Immature natural killer cell (primary cell): ENCODE data around the gene C17orf75. TPM values are rescaled to one million over a fixed set of nuclear protein-coding genes. Genes with fewer than 3 reads are reported as not detected.
A peak's percentile ranks its signal among the peaks of the same experiment; 100 is the strongest.
"Not testable (repeated sequence)": the region's sequence is repeated elsewhere in the genome, so short reads cannot be mapped to it uniquely, and the experiment has no call there.

Experiments used
- DNase-seq, 3 donors: peaks; one replicate each; pipeline ENCODE4 v3.0.0; 2022; ENCODE audit warnings: mixed read lengths in 1 of 3
- H3K27ac Mint-ChIP-seq, 6 donors: one replicate each; pipeline ENCODE4 v1.8.0; 2020; ENCODE audit warnings: mixed read lengths in 6 of 6, mild to moderate bottlenecking in 5 of 6, inconsistent platforms in 4 of 6, moderate library complexity in 3 of 6
- H3K27me3 Mint-ChIP-seq, 3 donors: one replicate each; pipeline ENCODE4 v1.8.0; 2020 to 2021; ENCODE audit warnings: low read depth in 3 of 3, mild to moderate bottlenecking in 3 of 3, mixed read lengths in 3 of 3, moderate library complexity in 3 of 3, inconsistent platforms in 1 of 3
- H3K36me3 Mint-ChIP-seq, 3 donors: one replicate each; pipeline ENCODE4 v1.8.0; 2020; ENCODE audit warnings: mixed read lengths in 3 of 3, inconsistent platforms in 2 of 3, mild to moderate bottlenecking in 2 of 3
- H3K4me1 Mint-ChIP-seq, 2 donors: one replicate each; pipeline ENCODE4 v1.8.0; 2020; ENCODE audit warnings: inconsistent platforms in 2 of 2, mild to moderate bottlenecking in 2 of 2, mixed read lengths in 2 of 2, moderate library complexity in 1 of 2
- H3K4me3 Mint-ChIP-seq, 5 donors: one replicate each; pipeline ENCODE4 v1.8.0; 2020; ENCODE audit warnings: mild to moderate bottlenecking in 5 of 5, mixed read lengths in 5 of 5, inconsistent platforms in 3 of 5, moderate library complexity in 3 of 5
- H3K9me3 Mint-ChIP-seq, 6 donors: one replicate each; pipeline ENCODE4 v1.8.0; 2020; ENCODE audit warnings: mild to moderate bottlenecking in 6 of 6, mixed read lengths in 6 of 6, inconsistent platforms in 4 of 6, moderate library complexity in 3 of 6
- polyA plus RNA-seq, 3 donors: library from polyadenylated mRNA; unstranded; fragments of 300-500 nt; fragmentation: Illumina TruSeq; gene quantifications; one replicate each; pipeline ENCODE4 v1.2.3, GENCODE V29; 2021

Gene C17orf75
- polyA plus RNA-seq, 3 donors from 2014 or later = 9.8 to 18.5 (median 12.0) TPM

DNA sequence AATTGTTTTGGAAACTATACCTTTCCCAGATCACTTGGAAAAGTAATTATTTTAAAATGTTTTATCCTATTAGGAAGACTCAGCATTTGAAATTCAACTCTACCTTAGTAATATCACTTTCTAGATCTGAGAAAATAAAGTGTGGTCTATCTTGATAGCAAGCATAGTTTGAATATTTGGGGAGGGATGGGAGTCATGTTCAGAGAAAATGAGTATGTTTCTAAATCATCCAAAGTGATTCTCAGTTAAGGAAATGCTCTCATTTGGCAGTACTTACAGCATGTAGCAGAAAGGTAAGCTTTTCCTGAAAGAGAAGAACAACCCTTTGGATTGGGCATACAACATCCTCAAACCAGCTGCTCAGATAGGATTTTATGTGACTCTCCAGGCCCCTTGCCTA, 6.9 kb downstream of the C17orf75 start:
- Mint-ChIP-seq H3K4me1 (peaks cover 22 to 24% of the 10 kb centered on the region in 2 donors), H3K9me3 (no peaks in the 10 kb centered on the region), H3K36me3 (peaks cover 10 to 32% (median 18%) of the 10 kb centered on the region in 3 donors), H3K4me3 (no peak overlapping the region), H3K27me3 (peaks cover 0 to 1% (median 0%) of the 10 kb centered on the region in 3 donors), H3K27ac (peak overlapping the region in 2 of 6 donors; percentile 1 to 18)
- DNase-seq = no peak

DNA sequence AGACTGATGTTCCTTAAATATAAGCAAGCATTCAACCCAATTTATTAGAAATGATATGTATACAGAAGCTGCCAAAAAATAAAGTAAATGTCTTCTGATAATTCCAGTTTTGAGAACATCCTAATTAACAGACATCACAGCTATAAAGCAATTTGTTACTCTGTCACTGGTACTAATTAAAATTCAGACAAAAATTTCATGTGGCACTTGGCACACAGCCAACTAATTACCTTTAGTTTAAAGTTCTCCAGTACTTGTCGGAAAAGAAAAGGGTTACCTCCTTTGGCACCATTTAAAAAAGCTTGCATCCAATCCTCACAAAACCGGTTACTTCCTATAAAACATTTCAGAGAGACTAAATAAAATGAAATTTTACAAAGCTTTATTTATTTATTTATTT, 8.8 kb downstream of the C17orf75 start:
- no peak for DNase-seq
- peaks cover 10 to 30% (median 15%) of the 10 kb centered on the region in 3 donors for H3K36me3 Mint-ChIP-seq
- H3K4me1 Mint-ChIP-seq = peaks cover 25 to 28% of the 10 kb centered on the region in 2 donors
- no peaks in the 10 kb centered on the region for H3K9me3 Mint-ChIP-seq
- H3K4me3 Mint-ChIP-seq = no peak overlapping the region
- H3K27me3 Mint-ChIP-seq = no peaks in the 10 kb centered on the region
- H3K27ac Mint-ChIP-seq = peak overlapping the region in 2 of 6 donors; percentile 4 to 31

DNA sequence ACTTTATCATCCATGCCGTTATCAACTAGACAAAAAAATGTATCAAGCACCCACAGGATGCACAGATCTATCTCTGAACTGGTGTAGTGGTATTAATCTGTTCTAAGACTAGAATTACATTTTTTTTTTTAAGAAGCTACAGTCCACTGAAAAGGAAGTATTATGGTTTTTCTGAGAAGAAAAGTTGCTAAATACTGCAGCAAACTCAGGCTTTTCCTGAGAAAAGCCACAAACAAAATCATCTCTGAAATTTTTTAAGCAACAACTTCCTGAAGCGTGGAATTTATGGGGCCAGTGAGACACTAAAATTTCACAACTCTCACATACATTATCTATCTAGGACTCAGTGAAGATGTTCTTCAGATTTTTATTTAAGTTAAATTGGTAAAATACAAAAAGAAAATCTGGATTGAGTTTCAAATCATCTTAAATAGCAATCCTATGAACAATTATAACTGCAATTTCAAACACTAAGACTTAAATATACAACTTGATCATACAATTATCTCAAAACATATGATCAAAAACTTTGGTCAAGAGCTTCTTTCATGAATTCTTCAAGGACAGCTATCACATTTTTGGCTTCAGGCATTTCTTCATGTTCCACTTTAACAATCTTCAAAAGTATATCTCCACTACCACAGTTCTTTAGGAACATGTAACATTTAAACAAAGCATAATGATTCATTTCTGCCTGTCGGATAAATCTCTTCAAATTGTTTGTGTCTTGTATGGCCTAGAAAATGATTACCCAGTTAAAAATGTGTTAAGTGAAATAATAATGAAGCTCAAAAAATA, 10.5 kb downstream of the C17orf75 start:
- no peaks in the 10 kb centered on the region for H3K27me3 Mint-ChIP-seq
- peak overlapping the region; percentile 70 to 89 (median 81) for H3K27ac Mint-ChIP-seq
- no peak for DNase-seq
- H3K9me3 Mint-ChIP-seq = no peaks in the 10 kb centered on the region
- H3K4me1 Mint-ChIP-seq = peaks cover 25 to 28% of the 10 kb centered on the region in 2 donors
- peaks cover 10 to 26% (median 11%) of the 10 kb centered on the region in 3 donors for H3K36me3 Mint-ChIP-seq
- peak overlapping the region; percentile 60 to 84 (median 79) for H3K4me3 Mint-ChIP-seq

DNA sequence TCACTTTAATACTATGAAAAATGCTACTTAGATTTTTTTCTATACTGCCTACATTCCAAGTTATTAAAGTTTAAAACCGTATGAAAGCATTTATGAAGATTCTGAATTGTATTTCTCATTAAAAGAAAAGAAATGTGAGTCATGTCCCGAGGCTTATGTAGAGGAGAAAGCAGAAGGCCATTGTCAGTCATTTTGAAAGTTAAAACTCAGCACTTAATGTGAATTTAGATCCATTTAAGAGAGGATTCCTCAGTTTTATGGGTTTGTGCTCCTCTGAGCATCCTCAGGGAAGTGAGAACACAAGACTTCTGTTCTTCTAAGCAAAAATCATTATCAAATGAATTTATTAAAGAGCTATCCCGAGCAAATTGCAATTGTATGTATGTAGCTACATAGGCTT, 11.8 kb downstream of the C17orf75 start:
- Mint-ChIP-seq H3K27me3 (no peaks in the 10 kb centered on the region), H3K9me3 (no peaks in the 10 kb centered on the region), H3K4me1 (peaks cover 25 to 28% of the 10 kb centered on the region in 2 donors), H3K27ac (peak overlapping the region; percentile 70 to 89 (median 81)), H3K36me3 (peaks cover 6 to 16% (median 11%) of the 10 kb centered on the region in 3 donors), H3K4me3 (peak overlapping the region; percentile 60 to 84 (median 79))
- no peak for DNase-seq

DNA sequence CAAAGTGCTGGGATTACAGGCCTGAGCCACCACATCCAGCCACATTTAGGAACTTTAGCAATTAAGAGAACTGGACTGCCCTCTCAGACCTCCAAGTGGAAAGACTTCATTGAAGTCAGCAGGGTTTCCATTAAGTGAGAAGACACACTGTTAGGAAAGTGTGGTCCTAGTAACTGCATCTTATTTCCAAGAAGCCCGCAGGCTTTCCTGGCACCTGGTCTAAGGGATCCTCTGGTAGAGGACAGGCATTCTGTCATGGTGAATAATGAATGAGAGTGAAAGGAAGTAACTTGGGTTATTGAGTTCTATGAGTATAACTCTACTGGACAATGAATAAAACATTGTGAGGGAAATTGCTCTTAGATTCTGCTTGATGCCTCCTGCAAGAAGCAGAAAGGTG, 14.1 kb downstream of the C17orf75 start:
- Mint-ChIP-seq H3K4me3 (no peak overlapping the region), H3K27me3 (no peaks in the 10 kb centered on the region), H3K4me1 (peaks cover 36 to 39% of the 10 kb centered on the region in 2 donors), H3K36me3 (no peaks in the 10 kb centered on the region), H3K27ac (no peak overlapping the region), H3K9me3 (no peaks in the 10 kb centered on the region)
- no peak for DNase-seq

DNA sequence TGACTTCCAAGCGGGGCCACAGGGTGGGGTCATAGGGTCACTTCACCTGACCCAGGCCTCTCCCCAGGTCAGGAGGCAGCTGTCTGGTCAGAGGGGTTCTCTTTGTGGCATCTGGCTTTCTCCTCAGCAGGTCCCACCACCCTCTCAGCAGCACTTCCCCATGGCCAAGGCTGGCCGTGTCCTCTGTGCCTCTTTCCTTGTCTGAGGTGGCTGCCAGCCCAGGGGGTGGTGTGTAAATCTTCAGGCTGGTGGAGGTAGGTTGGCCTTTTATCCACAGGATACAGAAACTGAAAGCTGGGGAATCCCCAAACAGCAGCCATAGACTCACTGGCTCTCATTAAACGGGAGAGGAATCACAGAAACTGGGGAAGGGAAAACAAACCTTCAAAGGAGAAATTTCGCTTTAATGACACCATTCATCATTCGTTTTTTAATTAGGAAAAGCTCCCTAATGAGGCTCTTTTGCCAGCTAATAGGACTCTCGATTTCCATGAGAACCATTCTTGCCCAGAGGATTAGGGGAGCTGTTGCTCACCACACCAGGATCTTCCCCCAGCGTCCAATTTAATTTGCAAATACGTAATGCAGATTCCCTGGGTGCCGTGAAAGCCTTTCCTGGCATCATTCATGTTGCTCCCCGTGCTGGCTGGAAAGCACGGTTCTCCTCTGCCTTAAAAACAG, 18.0 kb downstream of the C17orf75 start:
- peak overlapping the region in 1 of 5 donors; percentile 15 for H3K4me3 Mint-ChIP-seq
- no peaks in the 10 kb centered on the region for H3K27me3 Mint-ChIP-seq
- peak overlapping the region in 3 of 6 donors; percentile 28 to 36 (median 32) for H3K27ac Mint-ChIP-seq
- peaks cover 14 to 15% of the 10 kb centered on the region in 2 donors for H3K4me1 Mint-ChIP-seq
- no peaks in the 10 kb centered on the region for H3K36me3 Mint-ChIP-seq
- DNase-seq = peak in 2 of 3 donors; percentile 10 to 15
- H3K9me3 Mint-ChIP-seq = no peaks in the 10 kb centered on the region

DNA sequence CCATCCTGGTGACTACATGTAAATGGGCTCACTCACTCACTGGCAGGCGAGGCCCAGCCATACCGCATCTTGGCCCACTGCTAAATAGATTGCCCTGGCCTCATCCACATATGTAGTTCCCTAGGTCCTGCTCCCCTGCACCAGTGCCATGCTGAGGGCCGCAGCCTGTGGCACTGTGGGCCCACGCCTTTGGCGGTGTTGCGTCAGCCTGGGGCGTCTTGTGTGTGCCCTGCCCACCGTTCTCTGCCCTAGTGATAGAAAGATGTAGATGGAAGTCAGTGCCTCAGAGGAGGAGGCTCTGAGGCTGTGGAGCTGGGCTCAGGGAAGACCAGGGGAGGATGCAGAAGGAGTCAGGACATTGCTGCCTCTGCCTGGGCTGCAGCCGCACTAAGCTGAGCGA, 18.9 kb downstream of the C17orf75 start:
- H3K36me3 Mint-ChIP-seq = no peaks in the 10 kb centered on the region
- H3K27ac Mint-ChIP-seq = no peak overlapping the region
- peaks cover 15 to 18% of the 10 kb centered on the region in 2 donors for H3K4me1 Mint-ChIP-seq
- peak overlapping the region in 1 of 5 donors; percentile 21 for H3K4me3 Mint-ChIP-seq
- DNase-seq = no peak
- H3K27me3 Mint-ChIP-seq = no peaks in the 10 kb centered on the region
- no peaks in the 10 kb centered on the region for H3K9me3 Mint-ChIP-seq

DNA sequence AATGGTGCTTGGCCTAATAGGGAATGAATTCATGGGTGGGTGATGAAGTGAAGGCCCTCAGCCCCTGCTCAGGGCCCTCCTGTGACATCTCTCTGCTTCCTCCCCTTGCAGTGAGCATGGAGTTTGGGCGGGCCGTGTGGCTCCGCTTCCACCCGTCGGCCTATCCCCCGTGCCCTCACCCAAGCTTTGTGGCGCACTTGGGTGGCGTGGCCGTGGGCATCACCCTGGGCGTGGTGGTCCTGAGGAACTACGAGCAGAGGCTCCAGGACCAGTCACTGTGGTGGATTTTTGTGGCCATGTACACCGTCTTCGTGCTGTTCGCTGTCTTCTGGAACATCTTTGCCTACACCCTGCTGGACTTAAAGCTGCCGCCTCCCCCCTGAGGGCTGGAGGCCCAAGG, 21.1 kb downstream of the C17orf75 start:
- Mint-ChIP-seq H3K9me3 (no peaks in the 10 kb centered on the region), H3K27ac (no peak overlapping the region), H3K4me1 (peaks cover 15 to 18% of the 10 kb centered on the region in 2 donors), H3K27me3 (no peaks in the 10 kb centered on the region), H3K36me3 (no peaks in the 10 kb centered on the region), H3K4me3 (peak overlapping the region in 2 of 5 donors; percentile 8 to 15)
- DNase-seq = no peak

DNA sequence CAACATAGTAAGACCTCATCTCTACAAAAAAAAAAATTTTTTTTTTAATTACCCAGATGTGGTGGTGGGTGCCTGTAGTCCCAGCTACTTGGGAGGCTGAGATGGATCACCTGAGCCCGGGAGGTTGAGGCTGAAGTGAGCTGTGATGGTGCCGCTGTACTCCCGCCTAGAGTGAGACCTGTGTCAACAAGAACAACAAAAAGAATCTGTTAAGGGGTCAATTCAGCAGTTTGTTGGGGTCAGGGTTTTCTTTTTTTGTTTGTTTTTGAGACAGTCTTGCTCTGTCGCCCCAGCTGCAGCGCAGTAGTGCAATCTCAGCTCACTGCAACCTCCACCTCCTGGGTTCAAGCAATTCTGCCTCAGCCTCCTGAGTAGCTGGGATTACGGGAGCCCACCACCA, 21.9 kb downstream of the C17orf75 start:
- not testable (repeated sequence) for H3K4me3 Mint-ChIP-seq, H3K27me3 Mint-ChIP-seq
- H3K4me1 Mint-ChIP-seq = peaks cover 15 to 18% of the 10 kb centered on the region in 2 donors

DNA sequence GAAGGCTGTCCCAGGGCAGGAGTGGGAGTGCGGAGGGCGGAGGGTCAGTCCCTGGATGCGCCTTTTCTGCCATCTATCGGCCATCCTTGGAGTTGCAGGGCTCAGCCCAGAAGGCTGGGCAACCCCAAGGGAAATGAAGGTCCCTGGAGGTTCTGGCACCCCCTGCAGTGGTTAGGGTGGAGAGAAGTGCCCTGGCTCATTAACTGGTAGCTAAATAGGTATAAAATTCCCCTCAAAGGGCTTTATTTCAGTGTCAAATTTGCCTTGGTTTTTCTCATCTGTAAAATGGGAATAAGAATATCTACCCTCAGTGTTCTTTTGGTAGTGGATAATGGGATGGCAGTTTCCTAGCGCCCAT, 22.4 kb downstream of the C17orf75 start:
- H3K4me3 Mint-ChIP-seq = peak overlapping the region; percentile 78 to 86 (median 80)
- H3K27ac Mint-ChIP-seq = peak overlapping the region in 1 of 6 donors; percentile 11
- H3K9me3 Mint-ChIP-seq = no peaks in the 10 kb centered on the region
- H3K27me3 Mint-ChIP-seq = peaks cover 0 to 1% (median 0%) of the 10 kb centered on the region in 3 donors
- peak; percentile 68 to 74 (median 70) for DNase-seq
- H3K36me3 Mint-ChIP-seq = no peaks in the 10 kb centered on the region
- H3K4me1 Mint-ChIP-seq = peaks cover 15 to 18% of the 10 kb centered on the region in 2 donors

More for the DNA sequence above, 21.9 kb downstream of the C17orf75 start:
- not testable (repeated sequence) for H3K36me3 Mint-ChIP-seq, H3K9me3 Mint-ChIP-seq, DNase-seq, H3K27ac Mint-ChIP-seq

DNA sequence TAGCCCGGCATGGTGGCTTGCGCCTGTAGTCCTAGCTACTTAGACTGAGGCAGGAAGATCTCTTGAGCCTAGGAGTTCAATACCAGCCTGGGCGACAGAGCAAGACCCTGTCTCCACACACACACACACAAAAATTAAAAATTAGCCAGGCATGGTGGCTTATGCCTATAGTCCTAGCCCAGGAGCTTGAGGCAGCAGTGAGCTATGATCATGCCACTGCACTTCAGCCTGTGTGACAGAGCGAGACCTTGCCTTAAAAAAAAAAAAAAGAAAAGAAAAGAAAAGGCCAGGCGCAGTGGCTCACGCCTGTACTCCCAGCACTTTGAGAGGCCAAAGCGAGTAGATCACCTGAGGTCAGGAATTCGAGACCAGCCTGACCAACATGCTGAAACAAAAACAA, 23.9 kb downstream of the C17orf75 start:
- no peaks in the 10 kb centered on the region for H3K9me3 Mint-ChIP-seq
- H3K4me1 Mint-ChIP-seq = peaks cover 5 to 8% of the 10 kb centered on the region in 2 donors
- no peak for DNase-seq
- H3K27ac Mint-ChIP-seq = no peak overlapping the region
- H3K27me3 Mint-ChIP-seq = peaks cover 0 to 3% (median 1%) of the 10 kb centered on the region in 3 donors
- H3K4me3 Mint-ChIP-seq = peak overlapping the region in 3 of 5 donors; percentile 18 to 60 (median 30)
- H3K36me3 Mint-ChIP-seq = no peaks in the 10 kb centered on the region

DNA sequence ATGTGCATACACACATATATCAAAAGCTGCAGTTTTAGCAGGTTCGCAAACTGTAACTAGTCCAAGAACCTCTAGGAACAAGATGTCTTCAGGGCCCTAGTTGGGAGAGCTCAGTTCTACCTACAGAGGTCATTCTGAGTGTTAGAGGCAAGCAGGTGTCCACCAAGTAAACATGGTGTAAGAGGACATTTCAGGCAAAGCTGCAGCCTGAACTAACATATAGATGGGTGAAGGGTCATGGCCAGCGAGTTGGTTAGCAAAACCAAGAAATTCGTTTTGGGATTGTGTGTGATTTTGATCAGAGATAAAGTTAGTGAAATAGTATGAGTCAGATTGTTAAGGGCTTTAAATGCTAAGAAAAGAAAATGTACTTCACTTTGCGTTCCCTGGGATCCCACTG, 24.6 kb downstream of the C17orf75 start:
- DNase-seq = no peak
- peaks cover 4 to 8% of the 10 kb centered on the region in 2 donors for H3K4me1 Mint-ChIP-seq
- no peak overlapping the region for H3K4me3 Mint-ChIP-seq
- peaks cover 0 to 3% (median 1%) of the 10 kb centered on the region in 3 donors for H3K27me3 Mint-ChIP-seq
- H3K9me3 Mint-ChIP-seq = no peaks in the 10 kb centered on the region
- no peaks in the 10 kb centered on the region for H3K36me3 Mint-ChIP-seq
- no peak overlapping the region for H3K27ac Mint-ChIP-seq

DNA sequence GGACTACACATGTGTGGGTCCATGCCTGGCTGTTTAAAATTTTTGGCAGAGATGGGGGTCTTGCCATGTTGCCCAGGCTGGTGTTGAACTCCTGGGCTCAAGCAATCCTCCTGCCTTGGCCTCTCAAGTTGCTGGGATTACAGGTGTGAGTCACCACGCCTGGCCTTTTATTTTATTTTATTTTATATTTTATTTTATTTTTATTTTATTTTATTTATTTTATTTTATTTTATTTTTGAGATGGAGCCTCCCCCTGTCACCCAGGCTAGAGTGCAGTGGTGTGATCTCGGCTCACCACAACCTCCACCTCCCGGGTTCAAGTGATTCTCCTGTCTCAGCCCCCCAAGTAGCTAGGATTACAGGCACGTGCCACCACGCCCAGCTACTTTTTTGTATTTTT, 25.3 kb downstream of the C17orf75 start:
- not testable (repeated sequence) for H3K27ac Mint-ChIP-seq, H3K27me3 Mint-ChIP-seq, H3K36me3 Mint-ChIP-seq, DNase-seq, H3K4me1 Mint-ChIP-seq, H3K4me3 Mint-ChIP-seq, H3K9me3 Mint-ChIP-seq

DNA sequence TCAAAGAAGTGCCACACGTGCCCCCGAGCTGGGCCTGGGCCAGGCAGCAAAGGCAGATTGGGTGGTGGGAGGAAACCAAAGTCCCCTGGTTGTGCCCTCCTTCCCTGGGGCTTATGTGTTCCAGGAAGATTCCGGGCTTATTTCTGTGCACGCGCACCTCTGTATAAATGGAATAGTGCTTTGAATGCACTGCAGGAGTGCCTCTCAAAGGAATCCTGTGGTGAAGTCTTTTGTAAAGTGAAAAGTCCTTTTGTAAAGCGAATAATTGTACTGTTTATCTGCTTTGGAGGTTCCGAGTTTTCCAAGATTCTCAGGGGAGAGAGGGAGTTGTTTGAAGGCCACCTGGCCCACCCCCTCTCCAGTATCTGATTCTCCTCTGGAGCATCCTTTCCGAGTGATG, 26.8 kb downstream of the C17orf75 start:
- Mint-ChIP-seq H3K4me3 (no peak overlapping the region), H3K27me3 (peaks cover 0 to 3% (median 1%) of the 10 kb centered on the region in 3 donors), H3K4me1 (peaks cover 4 to 8% of the 10 kb centered on the region in 2 donors), H3K27ac (no peak overlapping the region), H3K9me3 (no peaks in the 10 kb centered on the region), H3K36me3 (no peaks in the 10 kb centered on the region)
- DNase-seq = no peak
